H4 (cell line): Measurements from ENCODE around the gene CDK8. TPM values are rescaled to one million over a fixed set of nuclear protein-coding genes. Genes with fewer than 3 reads are reported as not detected.

Source experiments
- DNase-seq: peaks from one replicate; pipeline ENCODE4 v3.0.0-alpha.2; 2015; ENCODE audit warnings: low spot score
- total RNA-seq: library from RNA; depleted of rRNA; stranded (reverse); fragments of >200 nt; shearing (Covaris generic); gene quantifications from 2 replicates; pipeline ENCODE4 v1.2.3, GENCODE V29; 2014; rRNA removed

CDK8 gene
- total RNA-seq, 1 experiment from 2014 or later, result 14.7 TPM

DNA sequence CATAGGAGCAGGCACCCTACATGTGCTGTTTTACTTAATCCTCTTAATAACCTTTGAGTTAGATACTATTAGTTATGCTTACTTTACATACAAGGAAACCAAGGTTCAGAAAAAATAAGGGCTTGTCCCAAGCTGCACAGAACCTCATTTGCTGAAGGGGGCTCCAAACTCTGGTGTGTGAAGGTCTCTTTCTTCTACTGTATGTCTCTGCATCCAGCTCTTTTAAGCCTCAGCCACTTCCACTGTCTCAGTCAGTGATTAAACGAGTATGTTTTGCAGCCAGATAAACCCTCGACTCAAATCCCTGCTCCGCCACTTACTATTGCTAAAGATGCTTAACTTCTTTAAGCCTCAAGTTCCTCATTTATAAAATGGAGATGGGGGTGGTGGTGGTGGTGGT lies 191.2 kb downstream of the CDK8 start:
- no peak for DNase-seq

DNA sequence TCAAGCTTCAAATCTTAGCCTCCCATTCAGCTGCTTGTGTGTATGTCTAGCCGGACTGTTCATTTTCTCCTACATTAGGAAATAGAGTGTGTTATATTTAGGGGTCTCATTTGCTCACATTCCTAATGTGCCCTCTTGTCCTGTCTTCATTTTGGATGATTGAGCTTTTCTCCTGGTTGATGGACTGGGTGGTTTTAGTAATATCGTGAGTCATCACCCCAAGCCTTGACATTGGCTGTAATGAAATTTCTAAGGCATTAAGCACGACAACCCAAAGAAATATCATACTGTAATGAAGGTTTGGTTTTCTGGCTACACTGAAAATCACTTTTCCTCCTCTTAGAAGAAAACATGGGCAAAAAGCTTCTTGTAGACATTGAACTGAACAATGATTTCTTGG lies 192.8 kb downstream of the CDK8 start:
- DNase-seq, result no peak

DNA sequence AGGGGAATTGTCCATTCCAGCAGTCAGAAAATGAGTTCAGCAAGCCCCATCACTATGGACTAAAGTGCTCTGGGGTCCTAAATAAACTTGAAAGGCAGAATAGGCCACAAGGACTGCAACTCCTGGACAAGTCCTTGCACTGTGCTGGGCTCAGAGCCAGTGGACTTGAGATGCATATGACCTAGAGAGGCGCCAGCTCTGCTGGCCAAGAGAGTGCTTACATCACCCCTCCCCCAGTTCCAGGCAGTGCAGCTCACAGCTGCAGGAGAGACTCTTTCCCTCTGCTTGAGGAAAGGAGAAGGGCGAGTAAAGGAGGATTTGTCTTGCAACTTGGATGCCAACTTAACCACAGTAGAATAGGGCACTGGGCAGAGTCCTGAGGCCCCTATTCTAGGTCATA lies 194.1 kb downstream of the CDK8 start:
- DNase-seq, result no peak

DNA sequence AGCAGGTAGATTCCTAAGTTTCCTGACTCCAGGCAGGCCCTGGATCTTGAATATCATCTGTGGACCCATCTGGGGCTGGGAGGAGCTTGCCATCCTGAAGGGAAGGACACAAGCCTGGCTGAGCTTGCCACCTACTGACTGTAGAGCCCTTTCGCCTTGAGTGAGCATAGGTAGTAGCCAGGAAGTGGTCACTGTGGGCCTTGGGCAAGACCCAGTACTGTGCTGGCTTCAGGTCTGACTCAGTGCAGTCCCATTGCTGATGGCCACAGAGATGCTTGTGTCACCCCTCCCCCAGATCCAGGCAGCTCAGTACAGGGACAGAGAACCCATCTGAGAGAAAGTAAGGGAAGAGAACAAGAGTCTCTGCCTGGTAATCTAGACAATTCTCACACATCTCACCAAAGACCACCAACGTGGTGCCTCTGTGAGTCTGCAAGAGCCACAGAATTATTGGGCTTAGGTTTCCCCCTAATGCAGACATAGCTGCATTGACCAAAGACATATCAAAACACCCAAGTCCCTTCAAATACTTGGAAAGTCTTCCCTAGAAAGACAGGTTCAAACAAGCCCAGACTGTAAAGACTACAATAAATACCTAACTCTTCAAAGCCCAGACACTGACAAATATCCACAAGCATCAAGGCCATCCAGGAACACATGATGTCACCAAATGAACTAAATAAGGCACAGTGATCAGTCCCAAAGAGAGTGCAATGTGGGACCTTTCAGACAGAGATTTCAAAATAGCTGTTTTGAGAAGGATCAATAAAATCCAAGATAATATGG lies 195.3 kb downstream of the CDK8 start:
- no peak for DNase-seq

Other genes with a start within 250 kb of the CDK8 start
- gene SHISA2, start 202.1 kb upstream of the CDK8 start, total RNA-seq, result not detected in 2 replicates
- gene RNF6, start 31.8 kb upstream of the CDK8 start, total RNA-seq, result 15.8 and 25.6 TPM in 2 replicates